Upper lobe of right lung (tissue), 1 donor: ENCODE results near the gene IER3. TPM values are rescaled to one million over a fixed set of nuclear protein-coding genes. Genes with fewer than 3 reads are reported as not detected.
"Not testable (repeated sequence)": the region's sequence is repeated elsewhere in the genome, so short reads cannot be mapped to it uniquely, and the experiment has no call there.

Experiments
- ATAC-seq: fragments of 200-7000 bp; cut with Tn5 transposase; one replicate; pipeline ENCODE4 v1.9.1; 2020; ENCODE audit warnings: mild to moderate bottlenecking, moderate library complexity
- DNase-seq: peaks from one replicate; pipeline ENCODE4 v3.0.0-alpha.2; 2020
- H3K27ac ChIP-seq: fragments of 200-600 bp; one replicate; pipeline ENCODE4 v1.8.0; 2022
- H3K27me3 ChIP-seq: fragments of 200-600 bp; one replicate; pipeline ENCODE4 v1.8.0; 2022; ENCODE audit warnings: mild to moderate bottlenecking
- H3K36me3 ChIP-seq: fragments of 200-600 bp; one replicate; pipeline ENCODE4 v1.8.0; 2022
- H3K4me1 ChIP-seq: fragments of 200-600 bp; one replicate; pipeline ENCODE4 v1.8.0; 2022
- H3K4me3 ChIP-seq: fragments of 200-600 bp; one replicate; pipeline ENCODE4 v1.8.0; 2022; ENCODE audit warnings: mild to moderate bottlenecking
- H3K9me3 ChIP-seq: fragments of 200-600 bp; one replicate; pipeline ENCODE4 v1.8.0; 2022
- CTCF ChIP-seq: fragments of 200-600 bp; IDR thresholded peaks from one replicate; pipeline ENCODE4 v1.8.0; 2022; ENCODE audit warnings: antibody characterized with exemption
- intact Hi-C: fragments of 100-400 bp; cut with DNase I; formaldehyde crosslinking; loops from one replicate; pipeline ENCODE4 v1.11.0; 2022
- total RNA-seq: library from RNA; stranded (reverse); fragmentation: NEBNext Ultra II Directional; extraction: Animal tissue kit (Norgen Biotek cat#: 25700); gene quantifications from one replicate; pipeline ENCODE4 v1.2.1, GENCODE V29; 2021
- donor health status: DM: no; HTN: yes; CAD: no; lungs with severe emphysema.

IER3 gene
- total RNA-seq, 1 donor from 2014 or later: 35.4 TPM

- no peak for TF ChIP-seq CTCF
- no peak for DNase-seq
- Histone ChIP-seq H3K4me3 (no peak overlapping the region), H3K9me3 (no peaks in the 10 kb centered on the region), H3K27me3 (no peaks in the 10 kb centered on the region), H3K36me3 (no peaks in the 10 kb centered on the region), H3K4me1 (peaks cover 28% of the 10 kb centered on the region), H3K27ac (no peak overlapping the region)
- intact Hi-C loops: no loop called here
- ATAC-seq: no peak
Observed at GRCh38 chr6:30763155-30763617, 18.8 kb upstream of the IER3 start.

GRCh38 chr6:30761791-30762429 lies 17.6 kb upstream of the IER3 start:
- DNase-seq: no peak
- H3K27ac ChIP-seq: no peak overlapping the region
- intact Hi-C loops: no loop called here

GRCh38 chr6:30760549-30760948 lies 16.2 kb upstream of the IER3 start:
- Histone ChIP-seq H3K27ac (peak overlapping the region; percentile 9), H3K4me3 (no peak overlapping the region), H3K27me3 (no peaks in the 10 kb centered on the region), H3K4me1 (peaks cover 31% of the 10 kb centered on the region), H3K9me3 (no peaks in the 10 kb centered on the region), H3K36me3 (no peaks in the 10 kb centered on the region)
- DNase-seq: no peak
- ATAC-seq: no peak
- TF ChIP-seq CTCF: no peak
- intact Hi-C loops: no loop called here

More at GRCh38 chr6:30761791-30762429, 17.6 kb upstream of the IER3 start:
- Histone ChIP-seq H3K4me1 (peaks cover 28% of the 10 kb centered on the region), H3K9me3 (no peaks in the 10 kb centered on the region), H3K4me3 (no peak overlapping the region), H3K27me3 (no peaks in the 10 kb centered on the region), H3K36me3 (no peaks in the 10 kb centered on the region)
- no peak for ATAC-seq
- TF ChIP-seq CTCF: no peak

- no peaks in the 10 kb centered on the region for H3K9me3 ChIP-seq
- ATAC-seq (peak; percentile 86), DNase-seq (no peak)
- TF ChIP-seq CTCF: no peak
- H3K36me3 ChIP-seq: no peaks in the 10 kb centered on the region
- intact Hi-C loops: no loop called here
- no peak overlapping the region for H3K4me3 ChIP-seq
- H3K27ac ChIP-seq: peak overlapping the region; percentile 42
- H3K27me3 ChIP-seq: no peaks in the 10 kb centered on the region
- peaks cover 32% of the 10 kb centered on the region for H3K4me1 ChIP-seq
Observed at GRCh38 chr6:30759575-30760239, 15.4 kb upstream of the IER3 start.

- intact Hi-C loops: no loop called here
- no peak for DNase-seq
- H3K4me3 ChIP-seq: no peak overlapping the region
- ATAC-seq: no peak
- H3K27ac ChIP-seq: no peak overlapping the region
- no peaks in the 10 kb centered on the region for H3K36me3 ChIP-seq
- no peaks in the 10 kb centered on the region for H3K27me3 ChIP-seq
- H3K4me1 ChIP-seq: peaks cover 26% of the 10 kb centered on the region
- H3K9me3 ChIP-seq: no peaks in the 10 kb centered on the region
- TF ChIP-seq CTCF: no peak
Observed at GRCh38 chr6:30757261-30757904, 13.0 kb upstream of the IER3 start.

GRCh38 chr6:30756405-30757003 lies 12.2 kb upstream of the IER3 start:
- DNase-seq, intact Hi-C loops, H3K27me3 ChIP-seq, H3K4me3 ChIP-seq, H3K36me3 ChIP-seq, ATAC-seq, H3K27ac ChIP-seq, H3K9me3 ChIP-seq: not testable (repeated sequence)
- peaks cover 35% of the 10 kb centered on the region for H3K4me1 ChIP-seq
